T-helper 1 cell treated with Interleukin-12 subunit alpha and Interleukin-12 subunit beta and Interleukin-4 antibody, amounts not matched to agents 30 ng/mL and 1 ng/mL, for 36 hours (primary cell): Measurements from ENCODE around the gene LRCH3. TPM values are rescaled to one million over a fixed set of nuclear protein-coding genes. Genes with fewer than 3 reads are reported as not detected.
"Not testable (repeated sequence)": the region's sequence is repeated elsewhere in the genome, so short reads cannot be mapped to it uniquely, and the experiment has no call there.

ENCODE experiments used
- intact Hi-C: fragments of 100-400 bp; cut with micrococcal nuclease; formaldehyde crosslinking; loops from one replicate; pipeline ENCODE4 v1.15.1; 2024
- total RNA-seq: library from RNA; stranded (reverse); gene quantifications from 2 replicates; pipeline ENCODE4 v1.2.3, GENCODE V29; 2022

Gene LRCH3
- total RNA-seq, 1 donor from 2014 or later, result 63.0 TPM

DNA sequence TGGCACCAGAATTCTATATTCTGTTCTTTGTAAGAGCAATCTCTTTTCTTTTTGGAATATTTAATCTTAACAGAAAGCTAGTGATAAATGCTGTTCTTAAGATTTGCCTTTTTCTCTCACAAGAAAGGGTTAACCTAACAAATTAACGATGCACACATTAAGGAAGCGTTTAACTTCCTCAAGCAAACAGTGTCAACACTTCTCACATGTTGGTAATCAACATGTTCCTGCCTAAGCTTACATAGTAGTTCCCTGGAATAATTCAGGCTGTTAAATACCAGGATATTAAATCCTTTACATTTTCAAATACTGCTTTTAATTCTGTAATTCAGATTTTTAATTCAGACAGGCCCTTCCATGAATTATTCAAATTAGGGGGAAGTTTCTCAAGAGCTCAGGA, 91.5 kb downstream of the LRCH3 start:
- intact Hi-C loops, result no loop called here

DNA sequence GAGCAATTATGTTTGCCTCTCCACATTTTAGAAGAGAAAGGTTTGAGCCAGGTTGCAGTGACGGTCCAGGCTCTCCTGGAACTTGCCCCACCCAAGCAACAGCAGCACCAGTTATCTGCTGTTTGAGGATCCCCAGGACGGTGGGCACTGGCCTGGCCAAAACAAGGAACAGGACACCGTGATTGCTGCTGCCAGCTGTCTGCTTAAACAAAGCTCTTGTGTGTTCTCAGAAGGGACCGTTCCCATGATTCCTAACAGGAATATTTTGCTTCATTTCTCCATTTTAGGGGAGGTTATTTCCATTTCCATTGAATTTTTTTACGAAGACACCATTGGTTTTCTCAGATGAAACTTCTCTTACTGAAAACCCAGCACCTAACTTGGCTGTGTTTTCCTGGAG, 92.5 kb downstream of the LRCH3 start:
- intact Hi-C loops, result no loop called here

DNA sequence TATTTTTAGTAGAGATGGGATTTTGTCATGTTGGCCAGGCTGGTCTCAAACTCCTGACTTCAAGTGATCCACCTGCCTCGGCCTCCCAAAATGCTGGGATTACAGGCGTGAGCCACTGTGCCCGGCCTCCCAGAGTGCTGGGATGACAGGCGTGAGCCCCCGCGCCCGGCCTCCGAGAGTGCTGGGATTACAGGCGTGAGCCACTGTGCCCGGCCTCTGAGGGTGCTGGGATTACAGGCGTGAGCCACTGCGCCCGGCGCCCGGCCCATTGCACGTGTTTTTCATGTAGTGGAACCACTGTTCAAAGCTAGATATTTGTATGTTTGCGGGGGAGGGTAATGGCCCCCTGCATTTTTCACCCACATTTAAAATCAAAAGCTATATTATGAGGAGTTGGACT, 93.3 kb downstream of the LRCH3 start:
- intact Hi-C loops, result not testable (repeated sequence)

DNA sequence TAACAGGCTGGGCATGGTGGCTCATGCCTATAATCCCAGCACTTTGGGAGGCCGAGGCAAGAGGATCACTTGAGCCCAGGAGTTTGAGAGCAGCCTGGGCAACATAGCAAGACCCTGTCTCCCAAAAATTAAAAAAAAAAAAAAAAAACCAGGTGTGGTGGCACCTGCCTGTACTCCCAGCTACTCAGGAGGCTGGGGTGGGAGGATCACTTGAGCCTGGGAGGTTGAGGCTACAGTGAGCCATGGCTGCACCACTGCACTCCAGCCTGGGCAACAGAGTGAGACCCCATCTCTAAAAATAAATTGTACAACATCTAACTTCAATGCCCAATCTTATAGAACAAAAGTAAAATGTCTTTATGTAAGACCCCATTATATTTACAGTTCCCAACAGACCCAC, 95.0 kb downstream of the LRCH3 start:
- intact Hi-C loops, result not testable (repeated sequence)

DNA sequence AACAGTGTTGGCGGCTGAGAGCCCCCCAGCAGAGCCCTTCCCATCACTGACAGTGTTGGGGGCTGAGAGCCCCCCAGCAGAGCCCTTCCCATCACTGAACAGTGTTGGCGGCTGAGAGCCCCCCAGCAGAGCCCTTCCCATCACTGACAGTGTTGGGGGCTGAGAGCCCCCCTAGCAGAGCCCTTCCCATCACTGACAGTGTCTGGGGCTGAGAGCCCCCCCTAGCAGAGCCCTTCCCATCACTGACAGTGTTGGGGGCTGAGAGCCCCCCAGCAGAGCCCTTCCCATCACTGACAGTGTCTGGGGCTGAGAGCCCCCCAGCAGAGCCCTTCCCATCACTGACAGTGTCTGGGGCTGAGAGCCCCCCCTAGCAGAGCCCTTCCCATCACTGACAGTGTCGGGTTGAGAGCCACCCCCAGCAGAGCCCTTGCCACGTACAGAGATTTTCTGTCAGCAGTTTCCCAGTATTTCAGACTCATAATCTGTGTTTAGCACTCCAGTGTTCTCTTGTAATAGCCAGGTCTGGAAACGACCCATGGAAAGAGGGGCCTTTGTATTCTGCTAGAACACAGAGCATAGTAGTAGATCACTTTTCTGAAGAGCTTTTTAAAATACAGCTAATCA, 96.5 kb downstream of the LRCH3 start:
- intact Hi-C loops, result not testable (repeated sequence)

DNA sequence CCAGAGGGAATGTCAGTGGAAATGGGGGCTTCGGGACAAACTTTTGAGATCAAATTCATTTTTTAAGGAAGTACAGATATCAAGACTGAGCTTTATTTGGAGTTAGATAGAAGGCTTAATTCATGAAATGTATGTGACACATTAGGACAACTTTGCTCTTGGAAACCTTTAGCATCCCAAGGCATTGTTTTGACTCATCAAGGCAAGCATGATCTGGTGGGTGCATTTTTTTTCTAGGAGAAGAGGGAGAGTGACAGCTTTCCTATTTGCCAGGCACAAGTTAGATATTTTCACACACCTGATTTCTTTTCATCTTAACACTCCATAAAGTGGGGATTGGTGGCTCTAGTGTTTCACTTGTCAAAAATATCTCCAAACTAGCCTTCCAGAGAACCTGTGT, 97.5 kb downstream of the LRCH3 start:
- intact Hi-C loops, result no loop called here

DNA sequence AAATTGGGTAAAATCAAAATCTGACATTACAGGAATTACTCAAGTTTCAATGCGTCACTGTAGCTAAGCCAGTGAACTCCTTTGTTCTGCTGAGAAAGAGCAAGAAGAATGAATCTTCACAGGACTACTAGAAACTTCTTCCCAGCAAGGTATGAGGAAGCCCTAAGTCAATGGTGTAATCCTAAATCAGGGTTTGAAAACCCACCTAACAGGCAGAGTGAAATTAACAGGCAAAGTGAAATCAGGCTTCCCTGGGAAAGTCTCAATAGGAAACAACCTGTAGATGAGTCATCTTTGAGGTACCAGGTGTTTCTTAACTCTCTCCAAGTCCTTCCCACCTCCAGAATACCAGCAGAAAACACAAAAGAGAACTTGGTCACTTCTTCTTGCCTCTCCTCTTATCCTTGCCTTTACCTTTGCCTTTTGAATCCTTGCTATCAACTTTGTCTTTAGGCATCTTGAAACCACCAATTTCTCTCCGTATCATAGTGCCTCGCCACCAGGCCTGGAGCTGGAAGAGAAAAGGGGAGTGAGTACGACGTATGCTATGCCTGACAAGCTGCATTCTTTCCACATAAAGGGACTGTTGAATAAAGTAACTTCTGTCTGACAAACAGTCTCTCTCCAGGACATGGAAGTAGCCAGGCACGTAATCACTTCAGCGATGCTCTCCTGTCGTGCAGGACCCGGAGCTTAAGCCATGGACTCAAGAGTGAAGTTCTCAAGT, 98.3 kb downstream of the LRCH3 start:
- intact Hi-C loops, result no loop called here

DNA sequence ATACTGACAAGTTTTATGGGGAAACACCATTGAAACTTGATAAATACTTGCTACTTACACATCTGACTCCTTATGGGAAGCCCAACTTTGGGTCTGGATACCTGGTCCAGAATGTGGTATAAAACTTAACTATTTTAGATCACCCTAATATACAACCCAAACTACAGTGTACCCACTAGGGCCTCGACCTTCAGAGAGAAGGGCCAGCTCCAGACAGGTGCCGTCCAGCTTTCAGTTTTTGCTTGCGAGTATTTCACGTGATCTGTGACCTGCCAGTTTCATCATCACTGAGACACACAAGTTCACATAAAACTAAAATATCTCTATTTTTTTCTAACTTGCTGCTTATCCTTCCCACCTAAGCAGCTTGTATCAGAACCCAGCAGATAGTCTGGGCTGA, 99.6 kb downstream of the LRCH3 start:
- intact Hi-C loops, result no loop called here

DNA sequence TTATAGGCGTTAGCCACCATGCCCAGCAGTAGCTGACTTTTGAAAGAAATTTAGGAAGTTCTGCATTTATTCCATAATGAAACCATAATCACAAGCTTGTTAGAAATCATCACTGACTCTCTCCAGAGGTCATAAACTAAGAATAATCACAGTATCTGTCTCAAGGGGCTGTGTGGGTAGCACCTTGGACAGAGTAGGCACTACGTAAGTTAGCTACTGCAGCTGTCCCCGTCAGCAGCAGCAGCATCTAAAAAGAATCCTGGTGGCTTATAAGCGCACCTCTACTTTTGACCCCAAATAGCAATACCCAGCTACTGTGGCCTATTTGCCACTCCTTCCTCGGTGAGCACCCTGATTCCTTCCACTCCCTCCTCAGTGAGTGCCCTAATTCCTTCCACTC, 101.1 kb downstream of the LRCH3 start:
- intact Hi-C loops, result no loop called here

DNA sequence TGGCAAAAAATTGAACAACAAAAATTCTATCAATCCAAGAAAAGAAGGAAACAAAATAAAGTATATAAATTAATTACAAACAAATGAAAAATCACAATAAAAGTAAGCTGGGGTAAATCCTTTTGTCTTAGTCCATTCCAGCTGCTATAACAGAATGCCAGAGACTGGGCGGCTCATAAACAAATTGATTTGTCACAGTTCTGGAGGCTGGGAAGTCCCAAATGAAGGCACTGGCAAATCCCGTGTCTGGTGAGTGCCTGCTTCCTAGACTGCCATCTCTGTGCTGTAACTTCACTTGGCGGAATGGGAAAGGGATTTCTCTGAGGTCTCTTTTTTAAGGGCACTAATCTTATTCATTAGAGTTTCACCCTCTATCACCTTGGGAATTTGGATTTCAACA, 105.4 kb downstream of the LRCH3 start:
- intact Hi-C loops, result no loop called here

DNA sequence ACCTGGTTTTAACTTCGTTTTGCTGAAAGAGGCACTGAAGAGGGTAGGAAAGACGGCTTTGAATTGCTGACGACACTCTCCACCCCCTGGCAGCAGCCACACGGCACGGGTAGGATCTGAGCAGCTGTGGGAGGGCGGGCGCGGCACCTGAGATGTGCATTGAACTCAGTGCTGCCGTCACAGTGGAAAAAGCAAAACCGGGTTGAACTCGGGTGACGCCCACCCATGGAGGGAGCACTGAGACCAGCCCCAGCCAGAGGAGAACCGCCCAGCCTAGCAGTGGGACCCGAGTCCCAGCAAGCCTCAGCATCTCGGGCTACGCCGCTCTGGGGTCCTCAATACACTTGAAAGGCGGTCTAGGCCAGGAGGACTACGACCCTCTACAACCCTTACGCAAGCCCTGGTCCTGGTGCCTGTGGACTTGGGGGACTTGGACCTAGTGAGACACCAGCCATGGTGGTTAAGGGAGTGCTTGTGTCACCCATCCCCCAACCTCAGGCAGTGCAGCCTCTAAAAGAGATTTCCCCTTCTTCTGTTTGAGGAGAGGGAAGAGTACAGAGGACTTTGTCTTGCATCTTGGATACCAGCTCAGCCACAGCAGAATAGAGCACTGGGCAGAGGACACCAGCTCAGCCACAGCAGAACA, 108.9 kb downstream of the LRCH3 start:
- intact Hi-C loops, result no loop called here

DNA sequence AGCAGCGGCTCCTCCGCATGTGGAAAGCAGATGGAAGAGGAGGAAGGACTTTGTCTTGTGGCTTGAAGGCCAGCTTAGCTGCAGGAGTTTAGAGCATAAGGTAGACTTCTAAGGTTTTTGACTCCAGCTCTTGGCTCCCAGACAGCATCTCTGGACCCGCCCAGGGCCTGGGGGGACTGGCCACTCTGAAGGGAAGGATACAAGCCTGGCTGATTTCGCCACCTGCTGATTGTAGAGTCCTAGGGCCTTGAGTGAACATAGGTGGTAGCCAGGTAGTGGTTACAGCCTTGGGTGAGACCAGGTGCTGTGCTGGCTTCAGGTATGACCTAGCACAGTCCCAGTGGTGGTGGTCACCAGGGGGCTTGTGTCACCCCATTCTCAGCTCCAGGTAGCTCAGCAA, 110.6 kb downstream of the LRCH3 start:
- intact Hi-C loops, result no loop called here

DNA sequence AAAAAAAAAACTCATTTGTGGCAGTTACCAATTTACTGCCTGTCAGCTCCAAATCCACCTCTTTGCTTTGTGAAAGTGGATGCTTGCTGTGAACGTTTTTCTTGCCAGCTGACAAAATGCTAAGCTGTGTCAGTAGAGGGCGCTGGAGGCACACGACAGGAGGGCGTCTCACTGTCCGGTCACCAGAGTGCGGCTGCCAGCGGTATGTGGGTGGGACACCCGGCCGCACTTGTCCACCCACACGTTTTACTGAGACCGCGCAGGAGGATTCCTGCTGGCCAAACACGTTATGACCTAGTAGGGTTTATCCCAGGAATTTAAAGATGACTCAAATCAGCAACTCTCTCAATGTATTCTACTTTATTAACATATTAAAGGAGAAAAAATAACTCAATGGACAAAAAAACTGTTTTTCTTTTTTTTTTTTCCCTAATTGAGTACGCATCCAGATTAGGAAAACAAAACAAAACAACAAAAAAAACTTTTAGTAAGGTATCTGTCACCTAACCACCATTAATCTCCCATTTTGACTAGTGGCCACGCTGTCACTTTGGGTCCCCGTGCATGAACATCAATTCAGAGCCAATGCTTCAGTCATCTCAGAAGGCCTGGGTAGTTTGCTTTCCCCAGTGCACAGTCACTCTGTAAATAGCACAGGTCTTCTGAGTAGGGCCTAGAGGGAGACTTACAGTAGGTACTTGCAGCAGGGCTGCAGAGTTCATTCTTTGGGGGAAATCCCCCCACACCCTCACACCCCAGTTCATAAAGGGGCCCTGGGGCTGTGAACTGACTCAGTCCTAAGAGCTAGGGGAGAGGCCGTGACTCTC, 115.2 kb downstream of the LRCH3 start:
- intact Hi-C loops, result loop anchor here (1.0 to 2.0 kb wide), 3 partner anchors 37 to 167 kb away; partner anchors contain the start of gene LMLN

DNA sequence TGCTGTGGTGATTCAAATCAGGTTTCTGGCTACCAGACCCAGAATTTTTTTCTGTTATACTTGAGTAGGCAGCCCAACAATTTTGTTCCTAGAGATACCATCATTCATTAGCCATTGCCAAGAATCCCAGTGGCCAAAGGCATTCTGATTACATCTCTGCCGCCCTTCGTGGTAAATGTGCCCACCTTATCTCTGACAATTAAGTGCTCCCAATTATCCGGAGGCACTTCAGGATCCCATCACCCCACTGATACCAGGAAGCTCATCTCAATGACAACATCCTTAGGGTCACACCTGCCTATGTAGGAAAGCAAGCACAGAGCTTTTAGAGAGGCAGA, 115.8 kb downstream of the LRCH3 start:
- intact Hi-C loops, result loop anchor here (1.0 to 2.0 kb wide), 3 partner anchors 36 to 166 kb away; partner anchors contain the start of gene LMLN

DNA sequence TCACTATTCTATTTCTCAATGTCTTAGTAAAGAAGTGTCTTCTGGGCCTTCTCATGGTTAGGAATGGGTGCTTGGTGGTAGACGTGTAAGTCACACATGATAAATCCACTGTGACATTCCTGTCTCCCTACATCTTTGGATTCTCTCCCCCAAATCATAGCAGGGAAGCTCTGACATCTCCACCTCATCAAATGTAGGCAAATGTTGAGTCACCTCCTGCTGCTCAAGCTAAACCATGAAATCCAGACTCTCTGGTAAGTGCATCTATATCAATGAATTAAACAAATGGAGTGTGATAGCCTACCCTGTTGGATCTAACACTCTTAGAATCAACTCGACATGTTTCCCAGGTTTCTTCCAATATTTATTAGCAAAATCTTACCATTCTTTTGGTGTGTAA, 116.1 kb downstream of the LRCH3 start:
- intact Hi-C loops, result loop anchor here (2.0 kb wide), 1 partner anchor 166 kb away; no protein-coding TSS in a partner anchor

DNA sequence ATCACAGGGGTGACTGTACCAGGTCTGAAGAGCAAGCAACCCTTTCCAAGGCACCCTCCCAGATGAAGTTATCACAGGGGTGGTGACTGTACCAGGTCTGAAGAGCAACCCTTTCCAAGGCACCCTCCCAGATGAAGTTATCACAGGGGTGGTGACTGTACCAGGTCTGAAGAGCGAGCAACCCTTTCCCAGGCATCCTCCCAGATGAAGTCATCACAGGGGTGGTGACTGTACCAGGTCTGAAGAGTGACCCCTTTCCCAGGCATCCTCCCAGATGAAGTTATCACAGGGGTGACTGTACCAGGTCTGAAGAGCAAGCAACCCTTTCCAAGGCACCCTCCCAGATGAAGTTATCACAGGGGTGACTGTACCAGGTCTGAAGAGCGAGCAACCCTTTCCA, 117.5 kb downstream of the LRCH3 start:
- intact Hi-C loops, result not testable (repeated sequence)

DNA sequence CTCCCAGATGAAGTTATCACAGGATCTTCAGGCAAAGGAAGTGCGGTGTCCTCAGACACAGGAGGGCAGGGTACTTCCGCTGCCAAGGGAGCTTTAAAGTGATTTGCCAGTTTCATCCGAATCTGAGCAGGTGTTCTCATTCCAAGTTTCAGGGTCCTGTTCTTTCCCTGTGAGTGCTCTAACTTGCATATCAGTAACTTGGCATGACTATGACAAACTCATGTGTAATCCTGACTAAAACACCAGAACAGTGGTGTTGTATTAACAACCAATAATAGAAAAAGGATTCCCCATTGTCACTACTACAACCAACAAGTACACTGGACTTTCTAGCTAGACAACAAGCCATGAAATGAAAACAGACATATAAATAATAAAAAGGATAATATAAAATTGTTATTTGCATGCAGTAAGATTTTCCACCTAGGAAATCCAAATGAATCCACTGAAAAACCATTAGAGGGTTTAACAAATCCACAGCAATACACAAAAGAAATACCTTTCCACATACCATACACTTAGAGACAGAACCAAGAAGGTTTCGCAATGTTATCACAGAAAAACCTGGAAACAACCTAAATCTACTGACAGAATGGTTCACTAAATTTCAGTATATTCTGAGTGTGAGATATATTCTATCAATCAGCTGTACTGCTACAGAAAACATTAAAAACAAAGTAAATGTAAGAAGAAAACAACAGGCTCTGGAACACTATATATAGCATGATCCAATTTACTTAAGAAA, 118.1 kb downstream of the LRCH3 start:
- intact Hi-C loops, result no loop called here

DNA sequence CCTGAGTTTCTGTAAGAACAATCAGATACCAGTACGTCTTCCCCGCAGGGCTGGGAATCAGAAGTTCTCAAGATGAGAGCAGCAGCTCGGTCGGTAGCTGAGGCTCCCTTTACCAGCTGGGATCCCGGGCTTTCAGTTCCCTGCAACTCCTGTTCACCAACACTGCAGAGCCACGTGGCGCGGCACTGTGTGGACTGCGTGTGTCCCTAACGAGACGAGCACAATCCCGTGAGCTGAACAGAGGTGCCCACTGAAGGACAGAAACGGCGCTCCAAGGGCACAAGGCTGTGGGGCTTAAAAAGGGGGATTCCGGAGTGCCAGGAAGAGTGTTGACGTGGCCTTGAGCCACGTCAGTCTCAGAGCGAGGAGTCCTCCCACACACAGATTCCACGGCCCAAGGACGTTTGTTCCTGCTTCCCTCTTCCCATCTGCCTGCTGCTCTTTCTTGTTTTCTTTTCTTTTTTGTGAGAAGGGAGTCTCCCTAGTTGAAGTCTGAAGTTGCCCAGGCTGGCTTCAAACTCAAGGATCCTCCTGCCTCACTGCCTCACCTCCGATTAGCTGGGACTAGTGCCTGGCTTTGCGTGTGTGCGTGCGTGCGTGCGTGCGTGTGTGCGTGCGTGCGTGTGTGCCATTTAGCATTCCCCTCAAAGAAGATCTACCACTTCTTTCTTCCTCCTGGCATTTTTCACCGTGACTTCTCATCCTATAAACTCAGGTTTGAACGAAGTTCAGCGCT, 121.9 kb downstream of the LRCH3 start:
- intact Hi-C loops, result no loop called here

DNA sequence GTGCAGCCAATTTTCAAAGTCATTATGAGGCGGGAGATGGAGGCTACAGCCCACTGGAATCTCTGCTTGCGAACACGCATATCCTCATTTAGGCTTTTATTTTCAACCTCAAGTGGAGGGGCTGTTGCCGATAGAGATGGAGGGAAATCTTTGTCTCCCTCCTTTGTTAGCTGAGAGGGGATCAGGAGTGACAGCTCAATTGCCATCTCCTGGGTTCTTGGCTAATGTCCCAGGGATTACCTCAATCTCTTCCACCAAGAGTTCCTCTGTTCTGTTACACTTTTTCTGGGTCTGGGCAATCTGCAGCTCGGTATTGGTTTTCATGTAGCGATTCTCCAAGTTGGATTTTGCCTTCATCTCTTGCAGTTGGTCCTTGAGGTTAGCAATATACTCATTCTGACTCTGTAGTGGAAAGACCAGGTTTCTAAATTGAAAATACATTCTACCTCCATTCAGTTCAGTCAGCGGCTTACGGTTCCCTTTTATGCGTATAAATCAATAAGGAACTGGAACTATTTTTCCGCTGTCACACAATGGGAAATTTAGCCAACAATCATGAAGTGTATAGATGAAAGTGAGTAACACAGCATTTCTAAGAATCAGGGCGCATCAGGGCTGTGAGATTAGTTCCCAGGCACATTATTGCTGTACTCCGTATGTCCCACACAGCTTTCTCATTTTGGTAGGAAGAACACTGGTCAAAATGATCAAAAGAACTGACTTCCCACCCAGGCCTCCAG, 122.8 kb downstream of the LRCH3 start:
- intact Hi-C loops, result no loop called here
